ENCODE data around the gene SLX9.
"Not testable (repeated sequence)": the region's sequence is repeated elsewhere in the genome, so short reads cannot be mapped to it uniquely, and the experiment has no call there.

Gene SLX9

GRCh38 chr21:45022736-45023135 is 82.9 kb downstream of the SLX9 start:
- no peak for DNase-seq

GRCh38 chr21:45024516-45024915 is 84.7 kb downstream of the SLX9 start:
- DNase-seq = not testable (repeated sequence)

DNA sequence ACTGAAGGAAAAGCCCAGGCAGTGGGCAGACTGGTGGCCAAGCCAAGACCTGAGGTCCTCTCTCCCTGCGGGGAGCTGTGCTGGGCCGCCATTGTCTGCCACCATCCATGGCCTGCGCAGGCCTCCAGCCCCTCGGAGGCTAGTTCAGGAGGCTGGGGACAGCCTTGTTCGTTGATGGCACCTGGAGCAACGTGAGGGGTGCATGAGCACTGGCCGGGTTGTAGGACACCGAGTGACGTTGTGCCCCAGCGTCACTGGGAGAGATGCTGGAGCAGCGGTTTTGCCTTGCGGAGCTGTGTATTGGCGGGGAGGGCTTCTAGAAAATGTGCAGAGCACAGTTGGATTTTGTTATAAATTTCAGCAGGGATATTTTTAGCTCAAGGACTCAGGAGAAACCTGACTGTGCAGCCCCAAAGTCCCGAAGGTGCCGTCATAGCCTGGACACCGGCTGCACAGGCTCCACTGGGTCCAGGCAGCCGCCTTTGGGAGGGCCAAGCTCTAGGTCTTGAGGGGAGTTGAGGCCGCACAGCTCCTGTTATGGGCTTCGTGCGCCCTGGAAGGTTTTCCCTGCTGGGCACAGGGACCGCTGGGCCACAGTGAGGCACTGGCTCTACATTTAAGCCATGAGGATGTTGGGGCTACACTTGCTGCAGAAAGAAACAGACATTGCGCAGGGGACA is 86.4 kb downstream of the SLX9 start:
- DNase-seq = no peak

All from stimulated activated CD4-positive, alpha-beta T cell treated with anti-CD3 and anti-CD28 coated beads, Interleukin-2, amount 100 ng/mL, for 24 hours (primary cell).